ENCODE data around the gene SLC25A15.
"Not testable (repeated sequence)": the region's sequence is repeated elsewhere in the genome, so short reads cannot be mapped to it uniquely, and the experiment has no call there.

SLC25A15 gene

DNA sequence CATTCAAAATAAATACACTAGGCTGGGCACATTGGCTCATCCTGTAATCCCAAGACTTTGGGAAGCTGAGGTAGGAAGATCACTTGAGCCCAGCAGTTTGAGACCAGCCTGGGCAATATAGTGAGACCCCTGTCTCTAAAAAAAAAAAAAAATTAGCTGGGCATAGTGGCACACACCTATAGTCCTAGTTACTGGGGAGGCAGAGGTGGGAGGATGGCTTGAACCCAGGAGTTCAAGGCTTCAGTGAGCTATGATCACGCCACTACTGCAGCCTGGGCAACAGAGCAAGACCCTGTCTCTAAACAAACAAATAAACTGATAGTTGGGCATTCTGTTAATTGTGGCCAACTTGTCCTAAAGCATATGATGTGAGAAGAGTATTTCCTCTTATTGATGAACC is 6.4 kb upstream of the SLC25A15 start:
- FAIRE-seq = not testable (repeated sequence)

DNA sequence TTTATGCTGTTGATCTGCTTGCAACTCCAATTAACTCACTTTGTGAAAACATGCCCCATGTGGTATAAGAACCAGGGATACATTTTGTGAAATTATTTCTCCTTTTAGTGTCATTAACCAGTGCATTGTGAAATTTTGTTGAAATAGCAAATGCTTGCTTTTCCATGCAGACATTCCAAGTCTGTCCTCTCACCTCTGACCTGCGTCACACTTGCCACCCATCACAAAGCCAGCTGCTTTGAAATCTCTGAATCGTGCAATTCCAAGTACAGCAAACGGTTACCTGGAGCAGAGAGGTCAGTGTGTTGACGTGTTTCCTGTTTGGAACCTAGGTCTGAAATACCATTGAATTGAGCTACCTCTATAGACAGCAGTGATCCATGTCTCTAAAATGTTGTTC is 4.9 kb upstream of the SLC25A15 start:
- no peak for FAIRE-seq

DNA sequence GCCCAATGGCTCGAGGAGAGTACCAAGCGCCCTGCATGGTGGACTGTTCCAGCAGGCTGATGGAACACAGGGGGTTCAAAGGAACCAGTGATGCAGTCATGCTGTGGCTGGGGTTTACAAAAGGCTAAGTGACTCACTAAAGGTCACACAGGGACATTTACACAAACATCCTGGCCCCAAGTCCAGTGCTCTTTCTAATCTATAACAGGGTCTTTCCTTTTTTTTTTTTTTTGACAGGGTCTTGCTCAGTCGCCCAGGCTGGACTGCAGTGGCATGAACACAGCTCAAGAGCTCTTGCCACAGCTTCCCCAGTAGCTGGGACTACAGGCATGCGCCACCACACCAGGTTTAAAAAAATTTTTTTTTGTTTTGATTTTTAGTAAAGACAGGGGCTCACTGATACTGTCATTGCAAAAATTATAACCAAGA is 2.8 kb upstream of the SLC25A15 start:
- FAIRE-seq = no peak

DNA sequence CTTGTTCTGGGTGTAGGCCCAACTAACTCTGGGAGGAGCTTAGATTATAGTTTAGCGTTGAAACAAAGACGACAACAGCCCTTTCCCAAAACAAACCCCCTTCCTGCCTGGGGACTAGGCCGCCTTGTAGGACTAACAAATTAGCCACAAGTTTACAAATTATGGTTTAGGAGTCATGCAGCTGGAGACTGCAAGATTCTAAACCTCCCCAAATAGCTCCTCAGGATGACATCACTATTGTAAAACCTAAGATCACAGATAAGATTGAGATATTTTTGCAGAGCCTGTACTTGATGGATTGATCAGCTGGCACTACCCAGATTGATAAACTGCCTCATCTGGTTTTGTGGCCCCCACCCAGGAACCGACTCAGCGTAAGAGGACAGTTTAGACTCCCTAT is 2.3 kb upstream of the SLC25A15 start:
- no peak for FAIRE-seq

DNA sequence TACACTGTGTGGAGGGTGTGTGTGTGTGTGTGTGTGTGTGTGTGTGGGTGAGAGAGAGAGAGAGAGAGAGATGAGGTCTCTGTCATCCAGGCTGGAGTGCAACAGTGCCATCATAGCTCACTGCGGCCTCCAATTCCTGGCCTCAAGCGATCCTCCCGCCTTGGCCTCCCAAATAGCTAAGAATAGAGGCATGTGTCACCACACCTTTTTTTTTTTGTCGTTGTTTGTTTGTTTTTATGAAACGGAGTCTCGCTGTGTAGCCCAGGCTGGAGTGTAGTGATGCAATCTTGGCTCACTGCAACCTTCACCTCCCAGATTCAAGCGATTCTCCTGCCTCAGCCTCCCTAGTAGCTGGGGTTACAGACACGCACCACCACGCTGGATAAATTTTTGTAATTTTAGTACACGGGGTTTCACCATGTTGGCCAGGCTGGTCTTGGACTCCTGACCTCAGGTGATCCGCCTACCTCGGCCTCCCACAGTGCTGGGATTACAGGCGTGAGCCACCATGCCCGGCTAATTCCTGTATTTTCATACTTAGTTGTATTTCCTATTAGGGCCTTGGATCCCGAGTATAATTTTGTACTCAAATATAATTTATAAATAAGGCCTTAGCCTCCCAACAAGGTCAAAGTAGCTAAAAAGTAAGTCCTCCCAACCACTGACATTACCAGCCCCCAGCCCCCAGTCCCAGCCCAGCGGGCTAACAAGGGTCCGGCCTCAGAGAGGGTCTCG is 704 bp upstream of the SLC25A15 start:
- not testable (repeated sequence) for FAIRE-seq

DNA sequence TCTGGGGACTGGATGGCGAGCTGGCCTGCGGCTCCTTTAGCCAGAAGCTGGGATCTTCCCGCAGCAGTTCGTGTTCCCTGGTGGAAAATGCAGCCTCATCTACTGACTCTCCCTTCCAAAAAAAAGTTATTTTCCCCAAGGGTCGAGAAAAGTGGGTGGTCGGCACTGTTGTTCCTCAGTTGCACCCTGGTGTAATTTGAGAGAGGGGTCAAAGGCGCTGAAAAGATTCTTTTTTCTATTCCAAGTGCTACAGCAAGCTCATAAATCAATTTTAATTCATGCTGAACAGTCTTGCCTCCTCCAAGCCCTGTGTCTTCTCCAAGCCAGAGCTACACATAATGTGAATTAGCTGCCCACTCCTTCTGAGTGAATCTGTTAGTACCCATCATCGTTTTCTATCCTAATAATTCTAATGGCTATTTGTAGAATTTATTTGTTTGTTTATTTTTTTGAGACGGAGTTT is 774 bp downstream of the SLC25A15 start:
- FAIRE-seq = no peak

DNA sequence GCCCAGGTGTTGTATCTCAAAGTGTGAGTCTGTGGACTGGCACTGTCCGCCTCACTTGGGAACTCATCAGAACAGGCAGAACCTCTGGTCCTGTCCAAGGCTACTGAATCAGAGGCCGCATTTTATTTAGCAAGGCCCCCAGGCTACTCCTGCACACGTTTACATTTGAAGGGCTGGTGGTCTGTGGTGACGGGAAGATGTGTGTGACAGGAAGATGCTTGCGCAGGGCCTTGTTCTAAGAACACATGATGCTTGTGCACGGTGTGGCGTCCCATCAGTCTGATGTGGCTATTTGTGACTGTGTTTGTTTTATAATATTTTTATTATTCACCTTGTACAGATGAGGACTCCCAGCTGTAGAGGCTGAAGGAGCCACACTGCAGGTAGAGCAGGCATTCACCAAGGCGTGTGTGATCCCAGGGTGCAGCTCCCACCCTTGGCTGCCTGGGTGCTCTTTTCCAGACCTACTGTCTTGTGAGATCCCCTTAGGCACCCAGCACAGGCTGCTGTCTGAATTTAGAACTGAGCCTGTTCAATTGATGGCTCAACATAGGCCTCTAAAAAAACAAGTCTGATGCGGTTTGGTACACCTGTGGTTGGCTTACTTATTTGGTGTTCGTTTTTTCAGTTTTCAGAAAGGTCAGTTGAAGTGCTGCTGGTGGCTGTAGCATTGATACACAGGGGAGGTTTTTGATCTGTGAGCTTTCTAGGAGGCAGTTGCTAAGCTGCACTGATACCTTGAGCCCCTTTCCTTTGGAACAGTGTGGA is 3.1 kb downstream of the SLC25A15 start:
- no peak for FAIRE-seq

DNA sequence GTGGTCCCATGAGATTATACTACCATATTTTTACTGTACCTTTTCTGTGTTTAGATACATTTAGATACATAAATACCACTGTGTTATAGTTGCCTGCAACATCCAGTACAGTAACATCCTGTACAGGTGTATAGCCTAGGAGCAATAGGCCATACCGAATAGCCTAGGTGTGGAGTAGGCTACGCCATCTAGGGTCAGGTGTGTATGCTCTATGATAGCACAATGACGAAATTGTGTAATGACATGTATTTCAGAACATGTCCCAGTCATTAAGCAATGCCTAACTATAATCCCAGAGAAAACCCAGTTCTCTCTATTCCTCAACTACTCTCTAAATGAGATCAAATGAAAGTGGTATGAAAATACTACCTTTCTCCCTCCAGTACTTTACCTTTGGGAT is 3.9 kb downstream of the SLC25A15 start:
- no peak for FAIRE-seq

DNA sequence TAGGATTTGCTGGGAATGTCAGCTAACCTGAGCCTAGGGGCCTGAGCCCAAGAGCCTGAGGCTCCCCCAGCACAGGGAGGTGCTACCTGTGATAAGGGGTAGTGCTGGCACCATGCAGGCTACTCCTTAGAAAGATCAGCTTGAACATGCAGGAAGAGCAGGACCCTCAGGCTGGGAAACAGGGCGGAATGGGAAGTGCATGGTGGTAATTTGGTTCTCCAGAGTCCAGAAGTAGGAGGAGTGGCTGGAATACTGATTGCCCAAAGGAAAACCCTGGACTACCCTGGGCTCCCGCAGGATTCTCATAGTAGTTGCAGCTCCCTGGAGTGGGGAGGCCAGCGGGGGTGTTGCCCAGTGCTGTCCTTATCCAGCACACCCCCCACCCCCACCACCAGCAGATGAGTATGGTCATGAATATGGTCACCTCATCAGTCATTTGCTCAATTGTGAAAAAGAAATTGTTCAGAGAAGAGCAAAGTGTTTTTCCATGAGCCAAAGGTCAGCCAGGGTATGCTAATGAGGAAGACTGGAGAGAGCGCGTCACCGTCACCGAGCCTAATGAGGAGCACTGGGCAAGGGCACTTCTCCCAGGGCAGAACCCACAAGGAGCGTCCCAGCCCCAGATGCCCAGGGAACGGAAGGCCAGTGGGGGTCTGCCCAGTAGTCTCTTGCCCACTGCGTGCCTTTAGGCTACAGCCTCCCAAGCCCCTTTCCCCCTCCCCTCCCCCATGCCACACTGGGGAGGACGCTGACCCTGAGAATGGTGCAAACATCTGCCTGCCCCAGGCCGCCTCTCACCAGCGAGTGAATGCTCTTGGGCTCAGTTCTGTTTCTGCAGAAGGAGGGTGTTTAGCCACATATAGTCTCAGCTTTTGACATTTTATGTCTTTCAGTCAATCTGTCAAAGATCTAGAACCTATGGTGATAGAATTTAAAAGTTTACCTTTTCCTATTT is 5.3 kb downstream of the SLC25A15 start:
- FAIRE-seq = no peak

DNA sequence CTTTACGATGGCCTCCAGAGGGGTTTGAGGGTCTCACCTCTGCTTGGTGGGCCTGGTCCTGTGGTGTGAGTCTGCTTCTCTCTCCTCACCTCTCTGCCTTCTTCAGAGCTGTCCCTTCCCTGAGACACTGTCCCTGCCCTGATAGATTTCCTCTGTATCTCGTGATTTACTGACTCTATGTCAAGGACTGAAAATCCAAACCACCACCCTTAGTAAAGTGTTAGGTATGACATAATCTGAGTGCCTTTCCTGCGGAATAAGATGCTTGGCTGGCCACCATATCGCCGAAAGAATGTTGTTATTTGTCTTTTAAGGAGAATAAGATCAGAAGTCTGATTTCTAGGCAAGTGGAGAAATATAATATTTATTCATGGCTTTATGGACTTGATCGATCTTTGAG is 7.2 kb downstream of the SLC25A15 start:
- FAIRE-seq = no peak

DNA sequence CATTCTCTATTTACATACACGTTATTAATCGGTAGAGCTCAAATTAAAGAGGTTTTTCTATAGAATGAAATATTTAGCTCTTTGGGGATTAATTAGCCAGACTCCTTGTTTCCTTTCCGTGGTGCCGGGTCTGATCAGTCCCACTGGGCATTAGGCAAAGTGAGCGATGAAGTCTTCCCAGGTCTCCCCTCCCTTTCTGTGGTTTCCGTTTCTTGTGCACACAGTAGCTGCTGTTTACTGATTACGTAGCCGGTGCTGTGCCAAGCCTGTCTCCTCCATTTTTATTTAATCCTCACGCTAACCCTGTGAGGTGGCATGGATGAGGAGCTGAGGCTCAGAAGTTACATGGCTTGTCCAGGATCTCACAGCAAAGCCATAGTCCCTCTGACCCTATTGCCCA is 9.0 kb downstream of the SLC25A15 start:
- FAIRE-seq = no peak

DNA sequence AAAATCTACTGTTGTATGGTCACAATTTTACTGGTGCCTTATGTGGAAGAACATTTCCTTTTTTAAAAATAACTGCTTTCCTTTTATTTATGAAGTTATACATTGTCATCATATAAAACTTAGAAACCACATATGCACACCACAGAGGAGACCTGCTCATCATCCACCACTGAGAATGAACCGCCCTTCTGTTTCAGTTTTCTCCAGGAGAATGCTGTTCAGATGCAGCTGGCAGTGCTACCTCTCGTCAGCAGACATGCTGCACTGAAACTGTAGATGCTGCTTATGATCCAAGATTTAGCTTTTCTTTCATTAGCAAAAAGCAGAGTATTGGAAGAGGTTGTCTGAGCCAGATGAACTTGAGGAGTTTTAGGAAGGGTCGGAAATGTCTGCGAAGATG is 10.1 kb downstream of the SLC25A15 start:
- FAIRE-seq = no peak

DNA sequence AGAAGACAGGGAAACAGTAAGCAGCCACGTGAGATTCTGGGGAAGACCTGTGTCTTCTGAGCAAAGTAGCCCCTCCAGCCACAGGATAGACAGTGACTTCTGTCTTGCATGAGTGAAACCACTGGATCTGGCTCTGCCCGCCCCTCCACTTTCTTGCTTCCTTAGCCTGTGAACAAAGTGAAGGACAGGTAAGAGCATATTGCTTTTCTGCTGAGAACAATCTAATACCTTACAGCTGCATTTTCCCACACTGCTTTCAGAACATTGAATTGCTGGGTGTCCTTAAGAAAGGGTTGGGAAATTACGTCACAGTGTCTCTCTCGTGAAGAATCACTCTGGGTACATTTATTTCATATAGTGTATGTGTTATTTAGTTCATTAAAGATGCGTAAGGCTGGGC is 11.1 kb downstream of the SLC25A15 start:
- FAIRE-seq = no peak

DNA sequence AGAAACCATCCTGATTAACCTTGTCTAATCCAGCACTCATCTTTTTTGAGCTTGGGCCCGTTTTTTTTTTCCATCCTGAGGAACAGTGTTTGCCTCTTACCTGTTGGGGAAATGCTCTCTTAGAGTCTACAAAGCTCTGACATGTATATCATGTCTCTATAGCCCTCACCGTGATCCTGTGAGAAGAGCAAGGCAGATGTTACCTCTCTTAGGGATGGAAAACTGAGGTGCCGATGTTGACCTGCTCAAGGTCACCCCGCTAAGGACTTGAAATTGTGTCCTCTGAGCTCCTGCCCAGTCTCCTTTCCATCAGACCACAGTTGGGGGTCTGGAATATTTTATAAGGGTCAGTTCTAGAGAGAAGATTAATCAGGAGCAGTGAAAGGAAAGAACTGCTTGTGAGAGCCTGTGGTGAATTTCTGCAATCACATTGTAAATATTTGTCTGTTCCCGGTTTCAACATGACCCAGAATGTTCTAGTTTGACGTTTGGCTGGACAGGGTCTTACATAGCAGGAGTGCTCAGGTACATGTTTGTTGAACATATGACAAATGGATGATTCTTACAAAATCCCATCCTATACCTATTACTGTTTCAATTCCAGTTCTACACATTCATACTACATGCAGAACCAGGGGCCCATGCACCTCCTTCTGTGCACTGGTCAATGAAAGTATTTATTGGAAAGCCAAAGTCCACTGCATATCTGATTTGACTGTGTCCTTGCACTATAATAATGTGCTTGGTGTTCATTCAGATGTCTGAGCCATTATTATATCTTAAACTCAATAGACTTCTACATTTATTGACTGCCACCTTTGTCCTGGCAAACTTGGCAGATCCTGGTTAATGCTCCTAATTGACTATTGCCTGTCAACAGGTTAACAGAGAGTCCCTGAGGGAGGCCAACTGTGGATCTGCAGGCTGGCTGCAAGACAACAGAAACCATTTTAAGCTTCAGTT is 12.1 kb downstream of the SLC25A15 start:
- FAIRE-seq = no peak

DNA sequence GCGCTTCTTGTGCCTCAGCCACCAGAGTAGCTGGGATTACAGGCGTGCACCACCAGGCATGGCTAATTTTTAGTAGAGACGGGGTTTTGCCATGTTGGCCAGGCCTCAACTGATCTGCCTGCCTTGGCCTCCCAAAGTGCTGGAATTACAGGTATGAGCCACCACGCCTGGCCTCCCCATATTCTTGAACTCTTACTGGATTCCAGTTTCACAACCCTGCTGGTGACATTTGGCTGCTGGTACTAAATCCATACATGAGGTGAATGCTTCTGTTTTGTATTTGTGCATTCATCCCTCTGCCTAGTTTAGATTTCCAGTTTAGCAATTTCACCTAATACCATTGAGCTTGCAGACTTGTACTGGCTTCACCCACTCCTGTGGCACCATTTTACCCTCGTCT is 13.9 kb downstream of the SLC25A15 start:
- no peak for FAIRE-seq

DNA sequence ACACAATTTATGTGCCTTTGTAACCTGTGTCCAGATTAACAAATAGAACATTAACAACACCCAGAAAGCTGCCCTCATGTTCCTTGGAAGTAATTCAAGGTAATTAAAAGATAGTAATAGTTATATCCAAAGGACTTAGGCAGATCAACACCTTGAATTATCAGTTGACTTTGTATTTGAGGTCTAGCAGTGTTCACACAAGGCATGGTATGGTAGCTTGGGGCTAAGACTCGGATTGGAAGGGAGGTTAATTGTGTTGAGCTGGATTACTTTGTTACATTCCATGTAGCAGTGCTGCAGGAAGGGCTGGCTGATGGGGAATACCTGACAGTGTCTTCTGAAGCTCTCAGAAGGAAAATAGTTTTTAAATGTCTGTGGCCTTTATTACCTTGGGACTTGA is 16.8 kb downstream of the SLC25A15 start:
- FAIRE-seq = no peak

DNA sequence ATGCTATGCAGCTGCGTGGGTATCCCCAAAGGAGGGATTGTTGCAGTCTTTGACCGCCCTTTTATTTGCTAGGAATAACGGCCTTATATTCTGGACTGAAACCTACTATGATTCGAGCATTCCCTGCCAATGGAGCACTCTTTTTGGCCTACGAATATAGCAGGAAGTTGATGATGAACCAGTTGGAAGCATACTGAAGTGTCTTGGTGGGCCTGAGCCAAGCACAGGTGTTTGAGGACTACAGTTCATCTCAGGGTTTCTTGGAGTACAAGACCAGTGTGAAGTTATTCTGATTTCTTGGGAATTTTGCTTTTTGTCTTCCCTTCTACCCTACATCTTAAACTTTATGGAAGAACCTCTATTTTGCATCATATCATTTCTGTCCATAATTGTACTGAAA is 20.1 kb downstream of the SLC25A15 start:
- FAIRE-seq = no peak

DNA sequence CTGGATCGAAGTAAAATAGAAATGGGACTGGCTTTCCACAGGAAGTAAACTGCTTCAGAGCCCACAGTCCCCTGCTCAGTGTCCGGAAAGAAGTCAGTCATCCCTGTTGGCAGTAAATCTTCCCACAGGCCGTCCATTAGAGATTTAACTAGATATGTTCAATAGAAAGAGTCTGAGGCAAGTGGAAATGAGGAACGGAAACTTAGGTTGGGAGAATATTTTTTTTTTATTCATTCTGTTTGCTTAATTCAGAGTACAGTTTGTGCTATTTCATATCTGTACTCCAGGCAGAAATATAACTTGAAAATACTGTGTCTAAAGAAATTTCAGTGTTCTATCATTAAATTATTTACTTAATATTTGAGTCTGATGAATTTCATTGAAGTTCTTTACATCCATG is 22.7 kb downstream of the SLC25A15 start:
- no peak for FAIRE-seq

DNA sequence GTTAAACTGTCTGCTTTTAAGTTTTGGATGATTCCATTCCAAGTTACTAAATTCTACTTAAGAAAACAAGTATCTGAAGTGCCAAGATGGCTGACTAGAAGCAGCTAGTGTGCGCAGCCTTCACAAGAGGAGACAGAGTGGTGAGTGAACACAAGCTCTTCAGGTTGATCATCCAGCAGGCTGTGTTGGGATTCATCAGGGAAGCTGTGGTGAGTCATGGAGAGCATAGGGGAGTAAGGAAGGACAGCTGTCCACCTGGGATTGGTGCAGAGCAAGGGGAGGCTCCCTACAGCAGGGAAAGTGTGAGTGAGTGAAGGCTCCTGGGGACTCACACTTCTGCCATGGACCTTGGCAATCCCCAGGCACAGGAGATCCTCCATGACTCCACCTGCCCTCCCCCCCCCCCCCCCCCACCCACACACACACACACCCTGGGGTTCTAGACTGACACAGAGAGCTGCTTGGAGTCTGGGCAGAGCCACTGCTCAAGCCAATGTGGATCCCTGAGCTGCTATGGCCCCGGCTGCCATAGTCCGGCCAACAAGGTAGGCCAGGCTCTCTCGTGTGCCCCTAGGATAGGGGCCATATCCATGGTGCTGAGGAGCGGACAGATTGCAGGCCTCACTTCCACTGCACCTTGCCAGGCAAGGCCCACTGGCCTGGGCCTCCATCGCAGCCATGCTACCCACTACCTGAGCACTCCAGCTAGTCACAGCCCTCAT is 23.5 kb downstream of the SLC25A15 start:
- no peak for FAIRE-seq

DNA sequence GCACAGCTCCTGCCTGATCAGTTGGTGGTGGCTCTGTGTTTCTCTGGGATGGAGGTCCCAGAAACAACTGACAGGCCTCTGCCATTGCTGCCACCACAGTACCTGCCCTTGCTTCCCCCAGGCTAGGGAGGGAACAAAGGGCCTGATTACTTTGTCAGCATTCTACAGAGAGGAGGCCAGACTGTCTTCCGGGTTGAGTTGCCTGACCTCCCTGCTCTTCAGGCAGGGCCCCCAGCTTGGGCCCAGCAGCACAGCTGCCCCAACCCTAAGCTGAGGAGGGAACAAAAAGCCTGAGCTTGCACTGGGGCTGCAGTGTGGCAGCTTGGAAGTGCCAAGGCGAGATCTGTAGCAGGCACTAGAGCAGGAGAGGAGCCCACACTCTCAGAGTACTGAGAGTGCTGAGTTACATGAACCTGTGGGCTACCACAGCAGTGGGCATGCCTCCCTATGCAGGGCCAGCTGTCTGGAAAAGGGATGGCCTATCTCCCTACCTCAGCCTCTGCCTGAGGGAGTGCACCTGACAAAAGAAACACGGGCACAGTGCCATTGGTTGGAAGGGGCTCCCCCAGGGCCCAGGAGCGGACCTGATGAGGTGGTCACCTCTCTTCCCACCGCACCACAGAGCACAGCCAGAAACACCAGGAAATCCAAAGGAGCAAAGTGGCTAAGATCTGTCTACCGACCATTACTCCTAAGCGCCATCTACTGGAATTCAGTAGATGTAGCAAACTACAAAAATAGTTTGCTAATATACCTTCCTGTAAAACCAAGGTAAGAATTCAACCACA is 24.4 kb downstream of the SLC25A15 start:
- no peak for FAIRE-seq

DNA sequence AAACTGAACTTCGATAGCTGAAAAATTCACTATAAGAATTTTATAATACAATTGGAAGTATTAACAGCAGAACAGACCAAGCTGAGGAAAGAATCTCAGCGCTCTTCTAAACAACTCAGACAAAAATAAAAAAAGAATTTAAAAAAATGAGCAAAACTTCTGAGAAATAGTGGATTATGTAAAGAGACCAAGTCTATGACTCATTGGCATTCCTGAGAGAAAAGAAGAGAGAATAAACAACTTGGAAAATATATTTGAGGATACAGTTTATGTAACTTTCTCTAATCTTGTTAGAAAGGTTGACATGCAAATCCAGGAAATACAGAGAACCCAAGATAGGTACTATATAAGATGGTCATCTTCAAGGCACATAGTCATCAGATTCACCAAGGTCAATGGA is 25.4 kb downstream of the SLC25A15 start:
- no peak for FAIRE-seq

Measured in TTC549 (cell line).